Mononuclear cell (primary cell): ENCODE measurements around the gene CELA2A. TPM values are rescaled to one million over a fixed set of nuclear protein-coding genes. Genes with fewer than 3 reads are reported as not detected.
"Not testable (repeated sequence)": the region's sequence is repeated elsewhere in the genome, so short reads cannot be mapped to it uniquely, and the experiment has no call there.

Experiments
- H3K27me3 ChIP-seq: 2 replicates; pipeline ENCODE4 v1.6.0; 2011; ENCODE audit warnings: low read length, control low read depth; ENCODE audit not compliant: insufficient read depth
- H3K4me1 ChIP-seq: 2 replicates; pipeline ENCODE4 v1.5.1; 2011; ENCODE audit warnings: mild to moderate bottlenecking, low read length, control low read depth; ENCODE audit not compliant: insufficient read depth
- H3K4me3 ChIP-seq: 2 replicates; pipeline ENCODE4 v1.5.1; 2011; ENCODE audit warnings: mild to moderate bottlenecking, low read length, moderate library complexity
- H3K9me3 ChIP-seq: 2 replicates; pipeline ENCODE4 v1.5.1; 2011; ENCODE audit warnings: low read depth, mild to moderate bottlenecking, control low read depth, low read length
- total RNA-seq: library from RNA; depleted of rRNA; stranded (reverse); fragments of >200 nt; gene quantifications from one replicate; pipeline ENCODE4 v1.2.3, GENCODE V29; 2012

CELA2A gene
- total RNA-seq, 1 donor: not detected

- no peaks in the 10 kb centered on the region for H3K27me3 ChIP-seq
- no peaks in the 10 kb centered on the region for H3K9me3 ChIP-seq
- H3K4me1 ChIP-seq: no peaks in the 10 kb centered on the region
- H3K4me3 ChIP-seq: no peak overlapping the region
These were observed 10.3 kb upstream of the CELA2A start for GRCh38 chr1:15446212-15446611.

DNA sequence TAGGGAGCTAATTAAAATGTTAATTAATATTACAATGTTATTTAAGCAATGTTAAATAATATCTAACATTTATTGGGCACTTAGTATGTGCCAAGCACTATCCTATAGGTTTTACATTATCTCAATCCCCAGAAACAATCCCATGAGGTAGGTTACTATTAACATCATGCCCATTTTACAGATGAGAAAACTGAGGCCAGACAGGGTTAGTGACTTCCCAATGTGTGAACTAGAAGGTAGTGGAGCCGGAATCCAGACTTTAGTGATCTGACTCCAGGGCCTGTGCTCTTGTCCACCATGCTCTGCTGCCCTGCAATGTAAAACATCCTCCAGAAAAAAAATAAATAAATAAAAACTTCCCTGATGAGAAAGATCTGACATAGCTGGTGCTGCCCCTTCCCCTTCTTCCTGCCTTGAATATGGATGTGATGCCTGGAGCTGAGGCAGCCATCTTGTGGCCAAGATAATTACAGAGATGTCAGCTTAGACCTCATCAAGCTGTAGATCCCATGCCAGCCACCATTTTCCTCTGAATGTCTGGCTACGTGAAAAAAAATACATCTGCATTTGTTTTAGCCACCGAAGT lies 7.6 kb upstream of the CELA2A start:
- Histone ChIP-seq H3K27me3 (no peaks in the 10 kb centered on the region), H3K4me1 (no peaks in the 10 kb centered on the region), H3K9me3 (no peaks in the 10 kb centered on the region), H3K4me3 (no peak overlapping the region)

DNA sequence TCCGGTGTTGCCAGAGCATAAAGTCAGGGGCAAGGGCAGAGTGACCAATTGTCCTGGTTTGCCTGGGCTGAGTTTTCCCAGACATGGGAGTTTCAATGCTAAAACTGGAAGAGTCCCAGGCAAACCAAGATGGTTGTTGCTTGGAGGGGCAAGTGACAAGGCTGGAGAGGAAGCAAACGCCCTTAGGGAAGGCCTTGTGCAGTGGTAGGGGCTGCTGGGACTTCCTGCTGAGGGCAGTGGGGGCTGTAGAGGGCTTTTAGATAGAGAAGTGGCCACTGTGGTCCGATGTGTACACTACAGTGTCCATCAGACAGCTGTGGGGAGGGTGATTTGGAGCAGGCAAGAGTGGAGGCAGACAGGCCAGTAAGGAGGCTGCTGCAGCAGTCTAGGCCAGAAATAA lies 7.0 kb upstream of the CELA2A start:
- no peaks in the 10 kb centered on the region for H3K9me3 ChIP-seq
- H3K4me3 ChIP-seq: no peak overlapping the region
- H3K27me3 ChIP-seq: no peaks in the 10 kb centered on the region
- H3K4me1 ChIP-seq: no peaks in the 10 kb centered on the region

- H3K4me3 ChIP-seq: no peak overlapping the region
- no peaks in the 10 kb centered on the region for H3K27me3 ChIP-seq
- no peaks in the 10 kb centered on the region for H3K4me1 ChIP-seq
- H3K9me3 ChIP-seq: no peaks in the 10 kb centered on the region
These were observed 5.4 kb upstream of the CELA2A start for GRCh38 chr1:15451014-15451722.

DNA sequence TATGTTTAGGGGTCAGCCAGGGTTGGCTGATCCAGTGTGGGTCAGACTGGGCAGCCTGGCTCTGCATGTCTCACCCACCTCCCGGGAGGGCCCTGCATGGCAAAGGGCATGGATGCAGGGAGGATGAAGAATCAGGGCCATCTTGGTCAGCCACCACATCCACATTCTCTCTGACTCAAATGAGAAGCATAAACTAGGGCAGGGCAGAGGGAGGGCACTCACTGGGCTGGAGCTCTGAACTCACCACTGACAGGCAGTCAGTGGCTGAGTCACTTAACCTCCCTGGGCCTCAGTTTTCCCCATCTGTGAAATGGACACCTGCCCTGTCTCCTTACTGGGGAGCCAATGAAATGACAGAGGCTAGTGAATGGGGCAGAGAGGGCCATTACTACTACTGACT lies 4.3 kb upstream of the CELA2A start:
- Histone ChIP-seq H3K9me3 (no peaks in the 10 kb centered on the region), H3K4me1 (no peaks in the 10 kb centered on the region), H3K27me3 (no peaks in the 10 kb centered on the region), H3K4me3 (no peak overlapping the region)

- Histone ChIP-seq H3K9me3 (no peaks in the 10 kb centered on the region), H3K27me3 (no peaks in the 10 kb centered on the region), H3K4me1 (no peaks in the 10 kb centered on the region), H3K4me3 (no peak overlapping the region)
These were observed 3.5 kb upstream of the CELA2A start for GRCh38 chr1:15452866-15453571.

DNA sequence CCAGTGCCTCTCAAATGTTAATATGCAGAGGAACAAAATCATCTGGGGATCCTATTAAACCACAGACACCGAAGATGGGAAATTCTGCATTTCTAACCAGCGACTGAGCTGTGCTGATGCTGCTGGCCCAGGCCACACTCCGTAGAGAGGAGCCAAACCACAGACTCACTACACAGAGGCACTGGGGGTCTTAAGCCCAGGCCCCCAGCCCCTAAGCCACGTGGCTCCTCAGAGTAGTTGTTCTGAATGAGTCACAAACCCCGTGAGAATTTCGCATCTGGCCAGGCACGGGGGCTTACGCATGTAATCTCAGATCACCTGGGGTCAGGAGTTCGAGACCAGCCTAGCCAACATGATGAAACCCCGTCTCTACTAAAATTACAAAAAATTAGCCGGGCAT lies 2.8 kb upstream of the CELA2A start:
- Histone ChIP-seq H3K27me3 (no peaks in the 10 kb centered on the region), H3K4me1 (no peaks in the 10 kb centered on the region), H3K9me3 (no peaks in the 10 kb centered on the region), H3K4me3 (no peak overlapping the region)

- Histone ChIP-seq H3K9me3 (no peaks in the 10 kb centered on the region), H3K4me3 (no peak overlapping the region), H3K4me1 (no peaks in the 10 kb centered on the region), H3K27me3 (no peaks in the 10 kb centered on the region)
These were observed 2.3 kb upstream of the CELA2A start for GRCh38 chr1:15454256-15454655.

GRCh38 chr1:15455522-15455921 lies 1.0 kb upstream of the CELA2A start:
- H3K4me3 ChIP-seq: no peak overlapping the region
- no peaks in the 10 kb centered on the region for H3K9me3 ChIP-seq
- no peaks in the 10 kb centered on the region for H3K27me3 ChIP-seq
- no peaks in the 10 kb centered on the region for H3K4me1 ChIP-seq

GRCh38 chr1:15457585-15457984 lies 1.1 kb downstream of the CELA2A start:
- H3K4me1 ChIP-seq: no peaks in the 10 kb centered on the region
- H3K4me3 ChIP-seq: no peak overlapping the region
- no peaks in the 10 kb centered on the region for H3K27me3 ChIP-seq
- H3K9me3 ChIP-seq: no peaks in the 10 kb centered on the region

GRCh38 chr1:15458388-15458787 lies 1.9 kb downstream of the CELA2A start:
- not testable (repeated sequence) for H3K9me3 ChIP-seq, H3K4me1 ChIP-seq, H3K27me3 ChIP-seq

DNA sequence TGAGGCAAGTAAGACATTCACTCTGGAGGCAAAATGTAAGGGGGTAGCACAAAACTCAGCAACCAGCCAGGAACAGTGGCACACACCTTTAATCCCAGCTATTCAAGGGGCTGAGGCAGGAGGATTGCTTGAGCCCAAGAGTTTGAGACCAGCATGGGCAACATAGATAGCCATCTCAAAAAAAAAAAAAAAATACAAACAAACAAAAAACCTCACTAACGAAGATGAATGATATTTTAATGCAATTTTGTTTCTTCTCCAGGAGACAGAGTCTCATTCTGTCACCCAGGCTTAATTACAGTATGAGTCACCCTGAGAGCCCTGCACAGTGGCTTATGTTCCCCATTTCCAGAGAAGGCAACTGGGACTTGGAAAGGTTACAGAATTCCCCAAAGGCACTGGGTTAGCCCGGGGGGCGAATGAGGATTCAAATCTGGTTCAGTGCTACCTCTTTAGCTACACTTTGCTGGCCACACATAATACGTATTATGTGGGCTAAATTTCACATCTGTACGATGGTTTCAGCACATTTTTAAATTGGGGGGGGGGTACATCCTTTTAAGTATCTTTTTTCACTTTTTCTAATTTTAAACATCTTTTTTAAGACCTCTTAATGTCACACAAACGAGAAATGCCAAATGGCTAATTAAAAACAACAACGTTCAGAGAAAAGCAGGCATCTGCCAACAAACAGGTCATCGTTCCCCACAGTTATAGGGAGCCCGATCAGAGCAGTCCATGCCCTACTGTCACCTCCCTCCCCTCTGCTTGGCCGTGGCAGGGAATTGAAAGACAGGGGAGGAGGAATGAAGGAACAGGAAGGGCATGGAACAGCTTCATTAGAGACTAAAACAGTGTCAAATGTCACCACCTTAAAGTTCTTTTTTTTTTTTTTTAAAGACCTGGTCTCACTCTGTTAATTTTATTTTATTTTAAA lies 3.5 kb downstream of the CELA2A start:
- H3K4me3 ChIP-seq: no peak overlapping the region
- peaks cover 4% of the 10 kb centered on the region for H3K4me1 ChIP-seq
- no peaks in the 10 kb centered on the region for H3K9me3 ChIP-seq
- H3K27me3 ChIP-seq: no peaks in the 10 kb centered on the region

More at GRCh38 chr1:15458388-15458787, 1.9 kb downstream of the CELA2A start:
- not testable (repeated sequence) for H3K4me3 ChIP-seq

DNA sequence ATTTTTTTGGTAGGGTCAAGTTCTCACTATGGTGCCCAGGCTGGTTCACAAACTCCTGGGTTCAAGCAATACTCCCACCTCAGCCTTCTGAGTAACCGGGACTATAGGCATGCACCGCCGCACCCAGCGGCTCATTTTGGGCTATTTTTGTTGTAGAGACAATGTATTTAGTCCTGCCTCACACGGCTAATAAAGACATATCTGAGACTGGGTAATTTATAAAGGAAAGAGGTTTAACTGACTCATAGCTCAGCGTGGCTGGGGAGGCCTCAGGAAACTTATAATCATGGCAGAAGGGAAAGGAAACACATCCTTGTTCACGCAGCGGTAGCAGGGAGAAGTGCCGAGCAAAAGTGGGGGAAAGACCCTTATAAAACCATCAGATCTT lies 4.2 kb downstream of the CELA2A start:
- H3K9me3 ChIP-seq: no peaks in the 10 kb centered on the region
- no peaks in the 10 kb centered on the region for H3K27me3 ChIP-seq
- H3K4me3 ChIP-seq: no peak overlapping the region
- H3K4me1 ChIP-seq: peaks cover 4% of the 10 kb centered on the region

GRCh38 chr1:15463064-15463800 lies 6.7 kb downstream of the CELA2A start:
- H3K4me3 ChIP-seq, H3K4me1 ChIP-seq, H3K9me3 ChIP-seq, H3K27me3 ChIP-seq: not testable (repeated sequence)
